Ovary (tissue), 3 donors: Measurements from ENCODE around the gene HOXA11.

ENCODE experiments used
- POLR2A ChIP-seq: fragments of 450-650 bp; IDR thresholded peaks from one replicate; pipeline ENCODE4 v1.6.1; 2017; ENCODE audit warnings: antibody characterized with exemption, mild to moderate bottlenecking, moderate library complexity
- TF ChIP-seq, protein P1 (sequence below), 3 donors: fragments of 450-650 bp in 2 of 3; fragments of 200-600 bp in 1 of 3; IDR thresholded peaks; one replicate each; pipeline versions ENCODE4 v1.5.1 to v1.8.0; 2016 to 2022; ENCODE audit warnings: antibody characterized with exemption in 3 of 3, mild to moderate bottlenecking in 1 of 3
- donor health status: DM: no; HTN: no; CAD: no.

DNA sequence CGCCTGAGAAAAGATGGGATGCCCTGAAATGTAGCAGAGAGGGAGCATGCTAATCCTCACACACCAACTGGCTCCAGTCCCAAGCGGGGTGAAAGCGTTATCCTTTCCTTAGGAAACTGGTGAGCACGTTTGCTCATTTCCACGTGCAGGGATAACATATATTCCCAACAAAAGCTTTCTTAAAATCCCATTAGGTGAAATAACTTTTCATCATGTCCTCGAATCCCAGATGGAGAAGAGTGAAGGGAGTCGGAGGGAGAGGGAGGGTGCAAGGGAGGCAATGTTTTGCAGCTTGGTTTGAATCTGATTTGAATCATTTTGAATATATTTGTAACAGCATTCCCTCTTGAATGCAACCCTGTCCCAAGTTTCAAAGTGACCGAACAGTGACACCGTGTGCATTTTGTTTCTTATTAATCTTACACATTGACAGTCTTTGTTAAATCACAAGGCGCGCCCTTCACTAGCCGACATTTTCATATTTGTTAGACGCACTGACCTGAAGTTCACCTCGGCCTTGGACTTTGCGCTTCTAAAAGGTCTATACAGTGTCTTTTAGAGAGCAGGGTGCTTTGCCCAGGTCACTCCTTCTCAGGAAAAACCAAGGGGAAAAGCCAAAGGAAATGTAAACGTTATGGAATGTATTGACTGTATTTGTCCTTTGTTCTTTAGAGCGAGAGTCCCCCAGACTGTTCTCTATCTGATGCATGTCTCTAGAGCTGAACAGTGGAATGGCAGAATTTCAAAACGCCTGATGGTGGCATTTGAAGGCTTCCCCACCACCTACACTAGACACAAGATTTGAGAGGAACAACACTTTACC, 51.4 kb downstream of the HOXA11 start:
- no peak for TF ChIP-seq POLR2A
- TF ChIP-seq, protein P1, sequence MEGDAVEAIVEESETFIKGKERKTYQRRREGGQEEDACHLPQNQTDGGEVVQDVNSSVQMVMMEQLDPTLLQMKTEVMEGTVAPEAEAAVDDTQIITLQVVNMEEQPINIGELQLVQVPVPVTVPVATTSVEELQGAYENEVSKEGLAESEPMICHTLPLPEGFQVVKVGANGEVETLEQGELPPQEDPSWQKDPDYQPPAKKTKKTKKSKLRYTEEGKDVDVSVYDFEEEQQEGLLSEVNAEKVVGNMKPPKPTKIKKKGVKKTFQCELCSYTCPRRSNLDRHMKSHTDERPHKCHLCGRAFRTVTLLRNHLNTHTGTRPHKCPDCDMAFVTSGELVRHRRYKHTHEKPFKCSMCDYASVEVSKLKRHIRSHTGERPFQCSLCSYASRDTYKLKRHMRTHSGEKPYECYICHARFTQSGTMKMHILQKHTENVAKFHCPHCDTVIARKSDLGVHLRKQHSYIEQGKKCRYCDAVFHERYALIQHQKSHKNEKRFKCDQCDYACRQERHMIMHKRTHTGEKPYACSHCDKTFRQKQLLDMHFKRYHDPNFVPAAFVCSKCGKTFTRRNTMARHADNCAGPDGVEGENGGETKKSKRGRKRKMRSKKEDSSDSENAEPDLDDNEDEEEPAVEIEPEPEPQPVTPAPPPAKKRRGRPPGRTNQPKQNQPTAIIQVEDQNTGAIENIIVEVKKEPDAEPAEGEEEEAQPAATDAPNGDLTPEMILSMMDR (IDR thresholded peaks at IDR 0.05) = no peak
